HEK293 (cell line): ENCODE results near the gene VPS54.

Experiments used
- CTCF ChIA-PET: fragments of 350-600 bp; formaldehyde crosslinking; extraction: SDS; loops from one replicate; lab custom pipeline; 2021; ENCODE audit warnings: antibody characterized with exemption; lab: Yijun Ruan, JAX
- POLR2A ChIA-PET: fragments of 300-600 bp; formaldehyde crosslinking; extraction: SDS; loops from one replicate; lab custom pipeline; 2020; ENCODE audit warnings: antibody characterized with exemption, inconsistent platforms; lab: Yijun Ruan, JAX
- H3K27ac ChIP-seq: fragments of 200-500 bp; sonication (Bioruptor generic); 2 replicates; pipeline ENCODE4 v1.5.1; 2014; ENCODE audit warnings: low read depth, low read length, control low read depth, inconsistent platforms; ENCODE audit errors: extremely low read depth
- H3K36me3 ChIP-seq, 2 experiments: fragments of 200-500 bp in 1 of 2; sonication (Bioruptor generic) in 1 of 2; 1 replicate in 1 of 2; 2 replicates in 1 of 2; pipeline ENCODE4 v1.5.1; 2014 to 2017; ENCODE audit warnings: inconsistent platforms in 2 of 2, low read length in 2 of 2; ENCODE audit not compliant: control insufficient read depth in 2 of 2, insufficient read depth in 1 of 2
- H3K4me1 ChIP-seq: fragments of 200-500 bp; sonication (Bioruptor generic); 2 replicates; pipeline ENCODE4 v1.5.1; 2014; ENCODE audit warnings: mild to moderate bottlenecking, low read length, inconsistent platforms; ENCODE audit not compliant: control insufficient read depth, insufficient read depth
- H3K4me3 ChIP-seq: 2 replicates; pipeline ENCODE4 v1.5.1; 2011; ENCODE audit warnings: low read depth, mild to moderate bottlenecking, control low read depth, low read length, moderate library complexity
- H3K9me3 ChIP-seq: fragments of 200-500 bp; sonication (Bioruptor generic); 2 replicates; pipeline ENCODE4 v1.5.1; 2014; ENCODE audit warnings: low read depth, low read length, inconsistent platforms; ENCODE audit not compliant: control insufficient read depth, insufficient read depth
- KLF16 ChIP-seq: fragments of 450-650 bp; formaldehyde crosslinking; IDR thresholded peaks from 2 replicates; pipeline ENCODE4 v1.5.1; 2017; ENCODE audit warnings: missing biosample characterization, missing genetic modification characterization
- OSR2 ChIP-seq: fragments of 450-650 bp; formaldehyde crosslinking; IDR thresholded peaks from 2 replicates; pipeline ENCODE4 v1.5.1; 2016; ENCODE audit warnings: missing biosample characterization, missing genetic modification characterization
- PRDM2 ChIP-seq: fragments of 450-650 bp; formaldehyde crosslinking; IDR thresholded peaks from 2 replicates; pipeline ENCODE4 v1.5.1; 2016; ENCODE audit warnings: missing biosample characterization, missing genetic modification characterization, borderline replicate concordance
- SCRT1 ChIP-seq: fragments of 450-650 bp; formaldehyde crosslinking; IDR thresholded peaks from 2 replicates; pipeline ENCODE4 v1.5.1; 2016; ENCODE audit warnings: missing biosample characterization, missing genetic modification characterization, borderline replicate concordance
- ZNF184 ChIP-seq: fragments of 450-650 bp; IDR thresholded peaks from 2 replicates; pipeline ENCODE4 v1.5.1; 2018; ENCODE audit warnings: missing biosample characterization, mild to moderate bottlenecking, missing genetic modification characterization
- ZNF266 ChIP-seq: fragments of 450-650 bp; formaldehyde crosslinking; IDR thresholded peaks from 2 replicates; pipeline ENCODE4 v1.5.1; 2016; ENCODE audit warnings: missing biosample characterization, missing genetic modification characterization, low read depth
- ZNF518A ChIP-seq: fragments of 450-650 bp; formaldehyde crosslinking; conservative IDR thresholded peaks from 2 replicates; pipeline ENCODE4 v1.5.1; 2016; ENCODE audit warnings: low read depth, missing biosample characterization, missing genetic modification characterization
- ZNF610 ChIP-seq: fragments of 450-650 bp; formaldehyde crosslinking; IDR thresholded peaks from 2 replicates; pipeline ENCODE4 v1.5.1; 2016; ENCODE audit warnings: missing biosample characterization, missing genetic modification characterization, borderline replicate concordance
- ZNF76 ChIP-seq: fragments of 450-650 bp; formaldehyde crosslinking; IDR thresholded peaks from 2 replicates; pipeline ENCODE4; 2016; ENCODE audit warnings: low read depth, missing biosample characterization, missing genetic modification characterization, borderline replicate concordance
- ZNF777 ChIP-seq: fragments of 450-650 bp; formaldehyde crosslinking; IDR thresholded peaks from 2 replicates; pipeline ENCODE4 v1.5.1; 2017; ENCODE audit warnings: missing biosample characterization, missing genetic modification characterization, borderline replicate concordance
- ZSCAN4 ChIP-seq: fragments of 450-650 bp; formaldehyde crosslinking; IDR thresholded peaks from 2 replicates; pipeline ENCODE4 v1.5.1; 2017; ENCODE audit warnings: missing biosample characterization, missing genetic modification characterization

The VPS54 gene

GRCh38 chr2:63983986-63984605 is 35.1 kb downstream of the VPS54 start (continued):
- TF ChIP-seq ZNF518A, result no peak
- no peak for TF ChIP-seq ZNF266
- TF ChIP-seq ZNF777 (tag by site-specific recombination), result no peak
- TF ChIP-seq, all 188 proteins: peak for 0

GRCh38 chr2:63982335-63982734 is 36.9 kb downstream of the VPS54 start:
- H3K9me3 ChIP-seq, result no peaks in the 10 kb centered on the region
- H3K27ac ChIP-seq, result no peak overlapping the region
- peaks cover 12% of the 10 kb centered on the region; the same call in 1 of the 2 replicates for H3K4me1 ChIP-seq
- TF ChIP-seq ZSCAN4 (tag by site-specific recombination), result no peak
- no peak for TF ChIP-seq ZNF610 (tag by site-specific recombination)
- TF ChIP-seq ZNF184 (tag by site-specific recombination), result no peak
- TF ChIP-seq KLF16 (tag by site-specific recombination), result no peak
- TF ChIP-seq OSR2, result no peak
- TF ChIP-seq ZNF76 (tag by site-specific recombination), result no peak
- TF ChIP-seq PRDM2 (tag by site-specific recombination), result no peak
- no peak for TF ChIP-seq SCRT1 (tag by site-specific recombination)
- H3K36me3 ChIP-seq, result peaks cover 0 to 19% of the 10 kb centered on the region in 2 experiments; a peak in 2 of 3 replicates
- CTCF ChIA-PET, result interaction anchor here (0.5 kb wide), 1 partner anchor 167 kb away, joined by 3 read pairs; no protein-coding TSS in a partner anchor
- no peak overlapping the region for H3K4me3 ChIP-seq
- POLR2A ChIA-PET, result no interaction called here
